Measurements from ENCODE around the gene PARD3.

Gene PARD3

DNA sequence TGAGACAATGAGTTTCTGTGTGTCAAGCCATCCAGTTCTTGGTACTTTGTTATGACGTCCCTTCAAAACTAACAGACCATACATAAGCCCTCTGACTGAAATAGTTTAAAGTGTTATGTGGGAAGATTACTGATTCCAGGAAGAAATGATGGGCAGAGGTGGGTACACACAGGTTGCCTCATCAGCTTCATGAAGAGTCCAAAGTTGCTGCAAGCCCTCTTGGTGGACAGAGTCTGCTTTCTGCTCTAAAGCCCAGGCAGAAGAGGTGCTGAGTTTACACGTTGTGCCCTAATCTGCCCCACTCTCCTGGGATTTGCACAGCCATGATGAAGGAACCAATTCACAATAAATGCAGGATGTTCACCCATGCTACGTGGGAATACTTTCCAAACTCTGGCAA lies 187.4 kb downstream of the PARD3 start:
- Histone ChIP-seq H3K9ac (ENCODE audit: low read depth, low read length) (no peak overlapping the region), H3K4me2 (ENCODE audit: insufficient read depth, low read length) (no peak overlapping the region), H3K4me3 (ENCODE audit: low read depth in 1 of 2, low read length in 2 of 2) (no peak overlapping the region), H3K4me1 (ENCODE audit: insufficient read depth, low read length) (no peaks in the 10 kb centered on the region), H3K27ac (ENCODE audit: low read length) (no peak overlapping the region), H3K27me3 (ENCODE audit: insufficient read depth, low read length, poor library complexity) (no peaks in the 10 kb centered on the region), H3K9me3 (ENCODE audit: insufficient read depth, low read length, severe bottlenecking) (no peaks in the 10 kb centered on the region), H2AFZ (ENCODE audit: low read depth, low read length) (no peak overlapping the region), H3K79me2 (ENCODE audit: insufficient read depth, low read length) (peaks cover 42% of the 10 kb centered on the region), H4K20me1 (ENCODE audit: insufficient read depth, low read length) (peaks cover 52% of the 10 kb centered on the region), H3K36me3 (ENCODE audit: insufficient read depth, low read length) (no peaks in the 10 kb centered on the region)
- ATAC-seq (ENCODE audit: insufficient read depth, low read depth) (no peak), DNase-seq (no peak)
- TF ChIP-seq, protein P1, sequence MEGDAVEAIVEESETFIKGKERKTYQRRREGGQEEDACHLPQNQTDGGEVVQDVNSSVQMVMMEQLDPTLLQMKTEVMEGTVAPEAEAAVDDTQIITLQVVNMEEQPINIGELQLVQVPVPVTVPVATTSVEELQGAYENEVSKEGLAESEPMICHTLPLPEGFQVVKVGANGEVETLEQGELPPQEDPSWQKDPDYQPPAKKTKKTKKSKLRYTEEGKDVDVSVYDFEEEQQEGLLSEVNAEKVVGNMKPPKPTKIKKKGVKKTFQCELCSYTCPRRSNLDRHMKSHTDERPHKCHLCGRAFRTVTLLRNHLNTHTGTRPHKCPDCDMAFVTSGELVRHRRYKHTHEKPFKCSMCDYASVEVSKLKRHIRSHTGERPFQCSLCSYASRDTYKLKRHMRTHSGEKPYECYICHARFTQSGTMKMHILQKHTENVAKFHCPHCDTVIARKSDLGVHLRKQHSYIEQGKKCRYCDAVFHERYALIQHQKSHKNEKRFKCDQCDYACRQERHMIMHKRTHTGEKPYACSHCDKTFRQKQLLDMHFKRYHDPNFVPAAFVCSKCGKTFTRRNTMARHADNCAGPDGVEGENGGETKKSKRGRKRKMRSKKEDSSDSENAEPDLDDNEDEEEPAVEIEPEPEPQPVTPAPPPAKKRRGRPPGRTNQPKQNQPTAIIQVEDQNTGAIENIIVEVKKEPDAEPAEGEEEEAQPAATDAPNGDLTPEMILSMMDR (IDR thresholded peaks at IDR 0.05; ENCODE audit: borderline replicate concordance, extremely low read depth, low read length, poor library complexity, severe bottlenecking) = no peak
- TF ChIP-seq EZH2 (IDR thresholded peaks at IDR 0.05; ENCODE audit: borderline replicate concordance, low read depth, low read length, severe bottlenecking) = no peak

DNA sequence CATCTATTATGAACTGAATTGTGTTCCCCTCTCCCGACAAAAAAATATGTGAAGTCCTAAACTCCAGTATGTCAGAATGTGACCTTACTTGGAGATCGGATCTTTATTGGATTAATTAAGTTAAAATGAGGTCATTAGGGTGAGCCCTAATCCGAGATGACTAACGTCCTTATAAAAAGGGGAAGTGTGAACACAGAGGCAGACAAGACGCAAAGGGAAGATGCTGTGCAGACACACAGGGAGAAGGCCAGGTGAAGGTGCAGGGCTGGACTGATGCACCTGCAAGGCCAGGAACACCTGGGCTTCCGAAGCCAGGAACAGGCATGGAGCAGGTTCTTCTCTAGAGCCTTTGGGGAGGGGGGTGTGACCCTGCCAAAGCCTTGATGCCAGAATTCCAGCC lies 187.8 kb downstream of the PARD3 start:
- Histone ChIP-seq H3K4me1 (ENCODE audit: insufficient read depth, low read length) (no peaks in the 10 kb centered on the region), H3K36me3 (ENCODE audit: insufficient read depth, low read length) (no peaks in the 10 kb centered on the region), H3K27ac (ENCODE audit: low read length) (no peak overlapping the region), H2AFZ (ENCODE audit: low read depth, low read length) (no peak overlapping the region), H3K9ac (ENCODE audit: low read depth, low read length) (no peak overlapping the region), H3K79me2 (ENCODE audit: insufficient read depth, low read length) (peaks cover 43% of the 10 kb centered on the region), H3K4me3 (ENCODE audit: low read depth in 1 of 2, low read length in 2 of 2) (no peak overlapping the region), H3K9me3 (ENCODE audit: insufficient read depth, low read length, severe bottlenecking) (no peaks in the 10 kb centered on the region), H4K20me1 (ENCODE audit: insufficient read depth, low read length) (peaks cover 48% of the 10 kb centered on the region), H3K4me2 (ENCODE audit: insufficient read depth, low read length) (no peak overlapping the region), H3K27me3 (ENCODE audit: insufficient read depth, low read length, poor library complexity) (no peaks in the 10 kb centered on the region)
- ATAC-seq (ENCODE audit: insufficient read depth, low read depth) = no peak
- TF ChIP-seq EZH2 (IDR thresholded peaks at IDR 0.05; ENCODE audit: borderline replicate concordance, low read depth, low read length, severe bottlenecking) = no peak
- TF ChIP-seq, protein P1 (IDR thresholded peaks at IDR 0.05; ENCODE audit: borderline replicate concordance, extremely low read depth, low read length, poor library complexity, severe bottlenecking) = no peak
- DNase-seq = no peak

DNA sequence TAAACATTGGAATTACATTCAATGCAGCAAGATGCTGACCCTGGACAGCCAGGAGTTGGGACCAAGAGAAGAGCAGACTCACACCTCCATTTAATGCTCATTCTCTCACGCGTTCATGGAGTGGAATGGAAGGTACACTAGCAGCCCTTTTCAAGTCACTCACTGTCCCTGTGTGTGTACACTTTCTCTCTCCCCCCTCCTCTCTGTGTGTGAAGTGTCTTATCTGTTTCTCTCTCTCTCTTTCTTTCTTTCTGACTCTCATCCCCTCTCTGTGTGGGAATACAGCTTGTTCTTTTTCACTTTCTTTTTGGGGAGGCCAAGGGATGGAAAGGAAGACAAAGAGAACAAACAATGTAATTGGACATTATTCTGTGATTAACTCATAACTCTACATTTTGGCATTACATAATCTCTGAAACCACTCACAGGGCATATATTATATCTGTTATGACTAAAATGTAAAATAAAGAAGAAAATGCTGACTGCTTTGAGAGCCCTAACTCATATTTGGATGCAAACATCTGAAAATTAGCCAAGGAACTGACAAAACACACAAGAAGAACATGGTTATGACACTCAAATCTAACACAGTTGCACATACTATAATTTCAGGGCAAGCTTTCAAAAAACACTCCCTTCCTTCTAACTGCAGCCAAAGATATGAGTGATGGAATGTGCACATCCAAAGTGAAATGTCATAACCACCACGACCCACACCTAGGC lies 188.8 kb downstream of the PARD3 start:
- ATAC-seq (ENCODE audit: insufficient read depth, low read depth) (peak; percentile 49; the same call in 1 of the 3 replicates), DNase-seq (no peak)
- Histone ChIP-seq H3K4me2 (ENCODE audit: insufficient read depth, low read length) (no peak overlapping the region), H3K4me1 (ENCODE audit: insufficient read depth, low read length) (no peaks in the 10 kb centered on the region), H3K79me2 (ENCODE audit: insufficient read depth, low read length) (peaks cover 43% of the 10 kb centered on the region), H3K27ac (ENCODE audit: low read length) (no peak overlapping the region), H3K36me3 (ENCODE audit: insufficient read depth, low read length) (no peaks in the 10 kb centered on the region), H3K9ac (ENCODE audit: low read depth, low read length) (no peak overlapping the region), H2AFZ (ENCODE audit: low read depth, low read length) (no peak overlapping the region), H4K20me1 (ENCODE audit: insufficient read depth, low read length) (peaks cover 41% of the 10 kb centered on the region), H3K27me3 (ENCODE audit: insufficient read depth, low read length, poor library complexity) (no peaks in the 10 kb centered on the region), H3K9me3 (ENCODE audit: insufficient read depth, low read length, severe bottlenecking) (no peaks in the 10 kb centered on the region), H3K4me3 (ENCODE audit: low read depth in 1 of 2, low read length in 2 of 2) (no peak overlapping the region)
- TF ChIP-seq, protein P1 (IDR thresholded peaks at IDR 0.05; ENCODE audit: borderline replicate concordance, extremely low read depth, low read length, poor library complexity, severe bottlenecking) = no peak
- TF ChIP-seq EZH2 (IDR thresholded peaks at IDR 0.05; ENCODE audit: borderline replicate concordance, low read depth, low read length, severe bottlenecking) = no peak
